ENCODE results near the gene BCL2L1.

DNA sequence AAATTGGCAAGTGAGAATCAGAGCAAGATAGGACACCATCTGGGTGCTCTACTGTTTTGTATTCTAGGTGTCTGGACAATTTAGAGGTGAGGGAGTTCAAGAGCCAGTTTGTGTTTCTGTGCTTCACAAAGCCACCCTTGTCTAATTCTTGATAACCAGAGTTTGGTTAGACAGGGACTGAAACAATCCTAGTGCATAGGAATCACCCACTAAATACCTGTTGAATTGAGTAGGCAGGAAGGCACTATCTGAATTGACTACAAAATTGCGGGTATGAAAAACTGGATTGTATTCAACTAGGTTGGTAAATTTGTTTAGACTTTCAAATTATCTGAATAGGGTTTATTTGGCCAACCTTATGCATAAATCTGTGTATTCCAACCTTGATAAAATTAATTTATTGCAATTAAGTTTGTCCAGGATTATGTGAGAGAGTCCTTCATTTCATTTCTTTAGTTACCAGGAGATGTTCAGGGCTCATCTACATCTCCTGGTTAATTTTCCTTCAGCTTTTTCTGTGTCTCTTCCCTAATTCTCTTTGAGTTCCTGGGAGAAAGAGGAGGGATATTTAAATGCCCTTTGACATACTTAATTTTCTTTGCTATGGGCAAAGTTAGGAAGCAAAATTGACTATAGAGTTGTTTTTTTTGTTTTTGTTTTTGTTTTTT is 18.1 kb upstream of the BCL2L1 start:
- TF ChIP-seq CTCF (IDR thresholded peaks at IDR 0.05 in 8 of 11, conservative IDR thresholded peaks at IDR 0.05 in 3 of 11) (no peak), POLR2AphosphoS5 (IDR thresholded peaks at IDR 0.05) (no peak)
